NCI-H345 treated with DMSO at 0.1 percent for 48 hours (cell line): Measurements from ENCODE around the gene ATP6AP2.

Source experiments
- DNase-seq: peaks from one replicate; lab custom pipeline; 2025; ENCODE audit not compliant: unreplicated experiment; lab: John Stamatoyannopoulos, UW

The ATP6AP2 gene

GRCh38 chrX:40632199-40632598 is 51.4 kb downstream of the ATP6AP2 start:
- DNase-seq = no peak

GRCh38 chrX:40637687-40638086 is 56.9 kb downstream of the ATP6AP2 start:
- no peak for DNase-seq

DNA sequence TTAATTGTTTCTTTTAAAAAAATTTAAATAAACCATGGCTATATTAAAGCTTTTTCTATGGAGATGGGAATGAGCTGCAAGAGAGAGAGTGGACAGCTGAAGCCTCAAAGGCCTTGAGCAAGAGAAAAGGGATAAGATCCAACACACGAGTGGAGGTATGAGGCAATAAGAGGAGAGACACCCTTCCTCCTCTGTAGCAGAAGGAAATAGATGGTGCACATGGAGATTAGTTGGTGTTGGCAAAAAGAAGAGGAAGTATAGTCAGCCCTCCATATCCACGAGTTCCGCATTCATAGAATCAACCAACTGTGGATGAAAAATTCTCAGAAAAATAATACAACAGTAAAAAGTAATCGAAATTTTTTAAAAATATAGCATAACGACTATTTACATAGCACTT is 63.4 kb downstream of the ATP6AP2 start:
- DNase-seq = no peak

DNA sequence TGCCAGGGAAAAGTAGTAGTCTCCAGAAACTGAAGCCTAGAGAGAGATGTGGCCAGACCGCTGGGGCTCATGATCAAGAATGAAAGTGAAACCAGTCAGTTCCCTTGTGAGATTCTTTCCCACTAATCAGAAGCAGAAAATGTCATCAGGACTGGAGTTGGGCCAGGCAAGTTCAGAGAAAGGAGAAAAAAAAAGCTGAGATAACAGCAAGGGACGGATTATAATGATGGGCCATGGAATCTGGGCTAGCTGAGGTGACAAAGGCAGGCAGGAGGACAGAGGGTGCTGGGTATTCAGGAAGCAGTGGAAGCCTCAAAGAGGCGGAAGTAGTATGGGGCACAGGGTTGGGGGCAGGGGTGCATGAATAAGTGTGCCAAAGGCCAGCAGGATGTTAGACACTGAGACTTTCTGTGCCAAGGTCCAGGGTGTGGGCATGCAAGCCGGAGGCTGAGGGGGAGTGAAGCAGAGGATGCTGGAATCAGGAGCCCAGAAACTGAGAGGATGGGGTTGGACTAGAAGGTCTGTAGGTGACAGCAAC is 64.1 kb downstream of the ATP6AP2 start:
- no peak for DNase-seq

DNA sequence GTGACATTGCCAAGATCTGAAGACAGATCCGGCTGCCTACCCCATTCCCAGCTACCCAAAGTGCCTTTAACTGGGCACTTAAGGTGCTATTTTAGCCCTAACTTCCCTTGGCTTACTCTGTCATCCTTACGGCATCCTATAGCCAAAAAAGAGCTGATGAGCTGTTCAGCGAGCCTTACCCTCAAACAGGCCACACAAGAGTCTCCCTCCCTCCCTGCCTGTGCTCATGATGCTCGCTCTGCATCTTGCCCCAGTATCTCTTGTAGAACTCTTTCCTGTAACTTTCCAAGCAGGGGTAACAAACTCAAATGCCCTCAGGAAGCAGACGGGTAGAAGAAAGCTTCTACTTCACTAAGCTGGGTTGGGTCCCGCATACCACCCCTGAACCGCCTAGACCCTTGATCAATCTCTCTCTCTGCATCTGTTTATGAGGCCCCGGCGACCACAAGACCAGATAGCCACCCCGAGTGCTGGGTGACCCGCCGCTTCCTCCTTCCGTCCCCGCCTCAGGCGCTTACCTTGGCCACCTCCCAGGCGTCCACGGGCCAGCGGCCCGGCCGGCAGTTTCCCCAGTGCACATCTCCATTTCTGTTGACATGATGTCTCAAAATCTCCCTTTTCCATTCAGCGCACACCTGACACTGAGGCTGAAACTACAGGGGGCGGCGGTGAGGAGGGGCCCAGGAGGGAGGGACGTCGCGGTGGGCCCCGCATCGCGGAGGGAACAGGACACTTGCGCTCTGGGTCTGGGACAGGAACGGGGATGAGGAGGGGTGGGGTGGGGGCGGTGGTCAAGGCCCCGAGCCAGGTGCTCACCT is 65.9 kb downstream of the ATP6AP2 start:
- DNase-seq = no peak

DNA sequence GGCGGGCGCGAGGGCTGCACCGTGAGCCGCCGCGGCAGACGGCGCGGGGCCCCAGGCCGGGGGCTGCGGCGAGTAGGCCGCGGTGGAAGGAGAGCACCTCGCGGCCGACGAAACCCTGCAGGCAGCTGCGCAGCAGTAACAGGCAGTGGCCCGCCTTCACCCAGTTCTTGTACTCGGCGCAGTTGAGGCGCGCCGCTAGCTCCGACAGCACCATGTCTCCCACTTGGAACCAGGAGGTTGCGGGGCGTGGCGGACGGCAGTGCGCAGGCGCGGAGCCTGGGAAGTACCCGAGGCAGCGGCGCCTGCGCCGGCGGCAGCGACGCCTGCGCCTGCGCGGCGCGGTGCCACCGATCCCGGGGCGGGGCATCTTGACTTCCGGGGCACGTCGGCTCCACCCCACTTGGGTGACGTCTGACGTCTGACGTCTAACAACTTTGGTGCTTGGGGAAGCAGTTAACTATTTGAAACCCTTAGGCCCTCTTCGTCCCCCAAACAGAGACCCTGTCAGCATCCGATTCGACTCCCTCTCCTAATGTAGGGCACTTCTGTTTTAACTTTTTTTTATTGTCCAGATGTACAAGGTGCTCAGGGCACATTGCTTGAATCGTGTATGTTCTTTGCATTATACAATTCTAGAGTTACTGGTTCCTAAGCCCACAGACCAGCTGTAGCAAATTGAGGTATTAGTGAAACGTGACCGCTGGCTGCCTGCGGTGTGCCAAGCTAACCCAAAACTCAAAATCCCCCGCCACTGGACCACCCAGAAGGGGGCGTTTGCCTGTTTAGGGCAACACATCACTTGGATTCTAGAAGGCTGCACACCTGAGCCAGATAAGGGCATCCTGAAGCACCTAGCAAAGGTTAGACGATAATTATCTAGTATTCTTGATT is 66.8 kb downstream of the ATP6AP2 start, which contains the start of gene CXorf38:
CXorf38 (minus strand) TSS at position 255 of the 891 bp plus-strand sequence; CDS start at position 214, 41 bp downstream.
- DNase-seq = peak; percentile 62

DNA sequence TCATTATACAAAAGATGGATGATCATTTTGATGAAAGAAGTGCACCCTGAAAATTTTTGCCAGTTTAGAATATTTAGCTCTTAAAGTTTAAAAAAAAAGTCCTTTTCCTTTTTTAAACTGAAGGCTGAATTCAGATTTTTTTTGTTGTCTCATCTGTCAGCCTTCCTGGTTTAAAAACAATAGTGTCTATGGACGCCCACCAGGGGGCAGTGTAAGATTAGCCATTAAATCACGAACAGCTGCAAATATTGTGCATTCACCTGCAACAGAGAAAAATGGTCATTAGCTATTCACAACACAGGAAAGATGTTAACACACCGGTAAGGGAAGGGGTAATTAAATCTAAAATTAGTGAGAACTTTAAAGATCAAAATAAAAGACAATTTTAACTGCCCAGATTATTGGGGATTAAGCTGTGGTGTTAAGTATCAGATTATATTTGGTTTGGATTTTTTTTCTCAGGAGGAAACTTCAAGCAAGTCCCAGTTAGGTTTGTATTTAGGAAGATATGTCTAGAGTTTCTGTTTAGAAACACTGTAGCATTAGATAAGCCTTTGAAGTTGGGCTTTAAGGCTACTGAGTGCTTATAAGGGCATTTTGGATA is 71.0 kb downstream of the ATP6AP2 start:
- DNase-seq = peak; percentile 25

GRCh38 chrX:40652664-40653063 is 71.9 kb downstream of the ATP6AP2 start:
- DNase-seq = no peak

DNA sequence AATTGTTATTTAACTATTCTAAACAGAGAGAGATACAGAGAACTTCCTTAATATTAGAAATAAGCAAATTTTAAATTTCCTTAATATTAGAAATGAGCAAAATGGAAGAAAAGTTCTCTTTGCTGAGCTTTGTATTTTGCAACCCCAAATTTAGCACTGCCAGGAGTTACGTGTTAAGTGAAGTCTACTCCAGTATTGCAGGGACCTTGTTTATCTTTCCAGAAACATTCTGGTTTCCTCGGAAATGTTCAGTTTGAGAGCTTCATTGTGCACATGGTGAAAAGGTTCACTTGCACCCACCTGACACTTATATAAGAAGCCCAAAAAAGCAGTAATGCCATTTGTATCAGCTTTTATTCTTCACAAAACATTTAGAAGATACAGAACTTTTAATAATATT is 72.8 kb downstream of the ATP6AP2 start:
- DNase-seq = no peak
